MM.1S (cell line): Measurements from ENCODE around the gene HIPK2.

Experiments used
- DNase-seq: peaks from one replicate; pipeline ENCODE4 v3.0.0-alpha.2; 2015
- H2AFZ ChIP-seq: fragments of 300-600 bp; sonication (generic); 2 replicates; pipeline ENCODE4 v1.6.0; 2016; ENCODE audit warnings: antibody characterized with exemption, low read length
- H3F3A ChIP-seq: fragments of 300-600 bp; sonication (generic); 2 replicates; pipeline ENCODE4 v1.6.1; 2016; ENCODE audit warnings: mild to moderate bottlenecking, antibody characterized with exemption, low read length, moderate library complexity, mixed read lengths; ENCODE audit not compliant: insufficient read depth
- H3K27ac ChIP-seq: fragments of 300-600 bp; sonication (generic); 2 replicates; pipeline ENCODE4 v1.5.1; 2016; ENCODE audit warnings: mild to moderate bottlenecking, low read length
- H3K27me3 ChIP-seq: fragments of 300-600 bp; sonication (generic); replicated peaks from 2 replicates; pipeline ENCODE4 v1.6.0; 2016; ENCODE audit warnings: low read length; ENCODE audit not compliant: insufficient read depth
- H3K36me3 ChIP-seq: fragments of 300-600 bp; sonication (generic); replicated peaks from 2 replicates; pipeline ENCODE4 v1.6.1; 2016; ENCODE audit warnings: mild to moderate bottlenecking, low read length, mixed read lengths; ENCODE audit not compliant: insufficient read depth
- H3K4me1 ChIP-seq: fragments of 300-600 bp; sonication (generic); 2 replicates; pipeline ENCODE4 v1.6.1; 2016; ENCODE audit warnings: low read length, mixed read lengths
- H3K4me2 ChIP-seq: fragments of 300-600 bp; sonication (generic); 2 replicates; pipeline ENCODE4 v1.6.0; 2016; ENCODE audit warnings: low read depth, low read length
- H3K4me3 ChIP-seq: fragments of 300-600 bp; sonication (generic); 2 replicates; pipeline ENCODE4 v1.5.1; 2016; ENCODE audit warnings: low read length, mixed read lengths
- H3K79me2 ChIP-seq: fragments of 300-600 bp; sonication (generic); 2 replicates; pipeline ENCODE4 v1.6.1; 2016; ENCODE audit warnings: mixed run types, low read length, mixed read lengths
- H3K9ac ChIP-seq: fragments of 300-600 bp; sonication (generic); 2 replicates; pipeline ENCODE4 v1.6.1; 2016; ENCODE audit warnings: low read length, mixed read lengths
- H3K9me2 ChIP-seq: fragments of 300-600 bp; sonication (generic); replicated peaks from 2 replicates; pipeline ENCODE4 v1.6.1; 2016; ENCODE audit warnings: mild to moderate bottlenecking, low read length, mixed read lengths; ENCODE audit not compliant: insufficient read depth
- H3K9me3 ChIP-seq: fragments of 300-600 bp; sonication (generic); replicated peaks from 2 replicates; pipeline ENCODE4 v1.6.1; 2016; ENCODE audit warnings: mild to moderate bottlenecking, low read length, mixed read lengths; ENCODE audit not compliant: insufficient read depth
- H4K20me1 ChIP-seq: fragments of 300-600 bp; sonication (generic); 2 replicates; pipeline ENCODE4 v1.6.1; 2016; ENCODE audit warnings: mild to moderate bottlenecking, low read length, moderate library complexity, mixed read lengths; ENCODE audit not compliant: insufficient read depth
- EZH2 ChIP-seq: fragments of 300-600 bp; sonication (generic); optimal IDR thresholded peaks from 2 replicates; pipeline ENCODE3; 2017; ENCODE audit warnings: low read depth, mild to moderate bottlenecking, antibody characterized with exemption, low read length, mixed read lengths
- EZH2phosphoT487 ChIP-seq: fragments of 300-600 bp; sonication (generic); IDR thresholded peaks from 2 replicates; pipeline ENCODE4 v1.6.1; 2018; ENCODE audit warnings: antibody characterized with exemption, low read length
- TF ChIP-seq, protein P1 (sequence below): fragments of 300-600 bp; sonication (generic); IDR thresholded peaks from 2 replicates; pipeline ENCODE4 v1.5.1; 2016; ENCODE audit warnings: antibody characterized with exemption, low read length, mixed read lengths

The HIPK2 gene

GRCh38 chr7:139635526-139636302 is 142.1 kb downstream of the HIPK2 start:
- Histone ChIP-seq H3K4me1 (no peaks in the 10 kb centered on the region), H2AFZ (no peak overlapping the region), H3K9me3 (no peaks in the 10 kb centered on the region), H3K9ac (no peak overlapping the region), H3K9me2 (no peaks in the 10 kb centered on the region), H3K36me3 (0 out of 2 replicates have a peak, but pooled peaks cover 6% of the 10 kb centered on the region), H3K79me2 (peaks cover 14% of the 10 kb centered on the region; the same call in 1 of the 2 replicates), H3F3A (no peaks in the 10 kb centered on the region), H3K27me3 (no peaks in the 10 kb centered on the region), H4K20me1 (no peaks in the 10 kb centered on the region), H3K4me3 (no peak overlapping the region), H3K4me2 (no peak overlapping the region), H3K27ac (no peak overlapping the region)
- no peak for DNase-seq
- TF ChIP-seq EZH2 (no peak), EZH2phosphoT487 (no peak)
- TF ChIP-seq, protein P1, sequence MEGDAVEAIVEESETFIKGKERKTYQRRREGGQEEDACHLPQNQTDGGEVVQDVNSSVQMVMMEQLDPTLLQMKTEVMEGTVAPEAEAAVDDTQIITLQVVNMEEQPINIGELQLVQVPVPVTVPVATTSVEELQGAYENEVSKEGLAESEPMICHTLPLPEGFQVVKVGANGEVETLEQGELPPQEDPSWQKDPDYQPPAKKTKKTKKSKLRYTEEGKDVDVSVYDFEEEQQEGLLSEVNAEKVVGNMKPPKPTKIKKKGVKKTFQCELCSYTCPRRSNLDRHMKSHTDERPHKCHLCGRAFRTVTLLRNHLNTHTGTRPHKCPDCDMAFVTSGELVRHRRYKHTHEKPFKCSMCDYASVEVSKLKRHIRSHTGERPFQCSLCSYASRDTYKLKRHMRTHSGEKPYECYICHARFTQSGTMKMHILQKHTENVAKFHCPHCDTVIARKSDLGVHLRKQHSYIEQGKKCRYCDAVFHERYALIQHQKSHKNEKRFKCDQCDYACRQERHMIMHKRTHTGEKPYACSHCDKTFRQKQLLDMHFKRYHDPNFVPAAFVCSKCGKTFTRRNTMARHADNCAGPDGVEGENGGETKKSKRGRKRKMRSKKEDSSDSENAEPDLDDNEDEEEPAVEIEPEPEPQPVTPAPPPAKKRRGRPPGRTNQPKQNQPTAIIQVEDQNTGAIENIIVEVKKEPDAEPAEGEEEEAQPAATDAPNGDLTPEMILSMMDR = no peak

- no peaks in the 10 kb centered on the region for H4K20me1 ChIP-seq
- no peak overlapping the region for H3K4me3 ChIP-seq
- H3K9ac ChIP-seq = no peak overlapping the region
- H3K9me3 ChIP-seq = no peaks in the 10 kb centered on the region
- H3F3A ChIP-seq = no peaks in the 10 kb centered on the region
- 0 out of 2 replicates have a peak, but pooled peaks cover 6% of the 10 kb centered on the region for H3K36me3 ChIP-seq
- no peak overlapping the region for H2AFZ ChIP-seq
- peaks cover 11% of the 10 kb centered on the region; the same call in 1 of the 2 replicates for H3K79me2 ChIP-seq
- no peaks in the 10 kb centered on the region for H3K27me3 ChIP-seq
- no peak overlapping the region for H3K27ac ChIP-seq
- H3K4me2 ChIP-seq = no peak overlapping the region
- H3K4me1 ChIP-seq = no peaks in the 10 kb centered on the region
- H3K9me2 ChIP-seq = no peaks in the 10 kb centered on the region
- TF ChIP-seq EZH2 = no peak
- no peak for TF ChIP-seq EZH2phosphoT487
- TF ChIP-seq, protein P1 = no peak
- no peak for DNase-seq
These were observed 143.7 kb downstream of the HIPK2 start for GRCh38 chr7:139634087-139634486.

DNA sequence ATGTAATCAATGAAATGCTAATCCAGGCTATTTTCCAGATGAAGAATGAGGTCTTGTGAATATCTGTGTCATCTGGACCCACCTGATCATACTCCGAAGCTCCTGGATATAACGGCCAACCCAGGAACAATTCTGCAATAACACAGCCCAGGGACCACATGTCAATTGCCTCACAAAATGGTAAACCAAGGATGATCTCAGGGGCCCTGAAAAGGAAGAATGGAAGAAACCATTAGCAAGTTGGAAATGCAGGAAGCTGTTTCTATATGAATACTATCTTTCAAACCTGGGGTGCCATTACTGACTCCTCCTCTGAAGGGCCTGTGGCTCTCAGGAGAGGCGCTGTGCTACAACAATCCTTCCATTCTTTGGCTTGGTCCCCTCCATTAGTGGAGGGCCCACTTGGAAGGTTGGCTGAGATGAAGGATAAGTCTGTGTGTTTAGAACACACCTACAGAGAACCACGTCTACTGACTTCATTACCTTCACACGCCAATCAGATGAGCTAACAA is 146.2 kb downstream of the HIPK2 start:
- Histone ChIP-seq H3K4me1 (no peaks in the 10 kb centered on the region), H3K4me3 (no peak overlapping the region), H3K4me2 (no peak overlapping the region)

More for the DNA sequence above, 146.2 kb downstream of the HIPK2 start:
- H4K20me1 ChIP-seq = no peaks in the 10 kb centered on the region
- H3K36me3 ChIP-seq = 0 out of 2 replicates have a peak, but pooled peaks cover 10% of the 10 kb centered on the region
- TF ChIP-seq EZH2phosphoT487 = no peak
- TF ChIP-seq EZH2 = no peak
- TF ChIP-seq, protein P1 = no peak
- H2AFZ ChIP-seq = no peak overlapping the region
- no peak for DNase-seq
- no peaks in the 10 kb centered on the region for H3K9me3 ChIP-seq
- no peaks in the 10 kb centered on the region for H3F3A ChIP-seq
- H3K9ac ChIP-seq = no peak overlapping the region
- H3K9me2 ChIP-seq = no peaks in the 10 kb centered on the region
- H3K27me3 ChIP-seq = no peaks in the 10 kb centered on the region
- no peak overlapping the region for H3K27ac ChIP-seq
- no peaks in the 10 kb centered on the region for H3K79me2 ChIP-seq
